Aorta (tissue), 4 donors: ENCODE results near the gene CEBPE. TPM values are rescaled to one million over a fixed set of nuclear protein-coding genes. Genes with fewer than 3 reads are reported as not detected.

Experiments
- polyA plus RNA-seq, 2 donors: library from polyadenylated mRNA; stranded (reverse); fragments of 200-250 nt; gene quantifications; one replicate each; pipeline ENCODE4 v1.2.3, GENCODE V29; 2013
- total RNA-seq, 2 donors: library from RNA; stranded (reverse); fragmentation: NEBNext Ultra II Directional; extraction: Animal tissue kit (Norgen Biotek cat#: 25700); gene quantifications; one replicate each; pipeline ENCODE4 v1.2.1, GENCODE V29; 2021
- donor health status: healthy with polysubstance abuse.
- donor health status: Bipolar disorder and iron deficiency.
- donor health status: DM: no; HTN: no; CAD: no.
- donor health status: DM: yes; HTN: yes; CAD: no.

CEBPE gene
- total and polyA plus RNA-seq, 4 donors: 0.13 to 0.33 (median 0.29) TPM; not detected in 1

Other genes with a start within 250 kb of the CEBPE start
- gene LRP10, start 247.5 kb downstream of the CEBPE start, total RNA-seq: 100 to 1,000 TPM; 161 to 187 TPM
- gene LRP10, start 247.5 kb downstream of the CEBPE start, polyA plus RNA-seq: 100 to 1,000 TPM in 1 of 2 donors, 10 to 100 TPM in 1; 53.0 to 134 TPM
- gene REM2, start 236.0 kb downstream of the CEBPE start, total RNA-seq: under 1 TPM; 0.36 to 0.75 TPM
- under 1 TPM in 1 of 2 donors, not detected in 1; 0.92 TPM for gene REM2, start 236.0 kb downstream of the CEBPE start, polyA plus RNA-seq
- gene RBM23, start 200.1 kb downstream of the CEBPE start, total RNA-seq: 10 to 100 TPM; 65.4 to 72.6 TPM
- gene RBM23, start 200.1 kb downstream of the CEBPE start, polyA plus RNA-seq: 10 to 100 TPM; 19.9 to 54.3 TPM
- 10 to 100 TPM; 32.0 to 36.5 TPM for gene PRMT5, start 189.9 kb downstream of the CEBPE start, total RNA-seq
- gene PRMT5, start 189.9 kb downstream of the CEBPE start, polyA plus RNA-seq: 10 to 100 TPM; 27.7 to 36.2 TPM
- gene HAUS4, start 162.2 kb downstream of the CEBPE start, total RNA-seq: 10 to 100 TPM; 19.7 to 33.9 TPM
- gene HAUS4, start 162.2 kb downstream of the CEBPE start, polyA plus RNA-seq: 10 to 100 TPM; 39.5 to 62.7 TPM
- 10 to 100 TPM; 12.9 to 16.2 TPM for gene AJUBA, start 136.7 kb downstream of the CEBPE start, total RNA-seq
- 1 to 10 TPM; 2.2 to 3.8 TPM for gene AJUBA, start 136.7 kb downstream of the CEBPE start, polyA plus RNA-seq
- gene C14orf93, start 109.1 kb downstream of the CEBPE start, total RNA-seq: 1 to 10 TPM; 5.5 to 8.6 TPM
- 10 to 100 TPM in 1 of 2 donors, 1 to 10 TPM in 1; 8.8 to 11.0 TPM for gene C14orf93, start 109.1 kb downstream of the CEBPE start, polyA plus RNA-seq
- 10 to 100 TPM; 67.7 to 68.4 TPM for gene PSMB5, start 84.4 kb downstream of the CEBPE start, total RNA-seq
- 100 to 1,000 TPM; 103 to 116 TPM for gene PSMB5, start 84.4 kb downstream of the CEBPE start, polyA plus RNA-seq
- not detected for gene PSMB11, start 77.0 kb downstream of the CEBPE start, total RNA-seq
- gene PSMB11, start 77.0 kb downstream of the CEBPE start, polyA plus RNA-seq: not detected
- 10 to 100 TPM in 1 of 2 donors, 1 to 10 TPM in 1; 3.4 to 11.4 TPM for gene CDH24, start 61.7 kb downstream of the CEBPE start, total RNA-seq
- 1 to 10 TPM in 1 of 2 donors, not detected in 1; 4.1 TPM for gene CDH24, start 61.7 kb downstream of the CEBPE start, polyA plus RNA-seq
- 100 to 1,000 TPM; 134 to 183 TPM for gene ACIN1, start 24.1 kb downstream of the CEBPE start, total RNA-seq
- gene ACIN1, start 24.1 kb downstream of the CEBPE start, polyA plus RNA-seq: 100 to 1,000 TPM in 1 of 2 donors, 10 to 100 TPM in 1; 34.1 to 147 TPM
- gene C14orf119, start 23.8 kb downstream of the CEBPE start, total RNA-seq: 10 to 100 TPM; 37.6 to 41.4 TPM
- 10 to 100 TPM; 27.8 to 32.2 TPM for gene C14orf119, start 23.8 kb downstream of the CEBPE start, polyA plus RNA-seq
- gene CIROP, start 14.3 kb downstream of the CEBPE start, total RNA-seq: under 1 TPM in 1 of 2 donors, not detected in 1; 0.18 TPM
- not detected for gene CIROP, start 14.3 kb downstream of the CEBPE start, polyA plus RNA-seq
- 10 to 100 TPM; 20.0 to 31.4 TPM for gene SLC7A8, start 64.4 kb upstream of the CEBPE start, total RNA-seq
- 10 to 100 TPM in 1 of 2 donors, 1 to 10 TPM in 1; 8.9 to 11.0 TPM for gene SLC7A8, start 64.4 kb upstream of the CEBPE start, polyA plus RNA-seq
- not detected for gene RNF212B, start 118.7 kb upstream of the CEBPE start, total RNA-seq
- not detected for gene RNF212B, start 118.7 kb upstream of the CEBPE start, polyA plus RNA-seq
- 10 to 100 TPM in 1 of 2 donors, 1 to 10 TPM in 1; 5.8 to 10.6 TPM for gene HOMEZ, start 166.9 kb upstream of the CEBPE start, total RNA-seq
- gene HOMEZ, start 166.9 kb upstream of the CEBPE start, polyA plus RNA-seq: 1 to 10 TPM; 1.9 to 2.9 TPM
- gene PPP1R3E, start 183.6 kb upstream of the CEBPE start, total RNA-seq: 10 to 100 TPM in 1 of 2 donors, 1 to 10 TPM in 1; 9.3 to 13.8 TPM
- 10 to 100 TPM in 1 of 2 donors, 1 to 10 TPM in 1; 4.9 to 13.3 TPM for gene PPP1R3E, start 183.6 kb upstream of the CEBPE start, polyA plus RNA-seq
- 10 to 100 TPM; 68.6 to 70.7 TPM for gene BCL2L2, start 187.6 kb upstream of the CEBPE start, total RNA-seq
- 100 to 1,000 TPM in 1 of 2 donors, 10 to 100 TPM in 1; 66.1 to 114 TPM for gene BCL2L2, start 187.6 kb upstream of the CEBPE start, polyA plus RNA-seq
- 100 to 1,000 TPM; 106 to 139 TPM for gene PABPN1, start 202.2 kb upstream of the CEBPE start, total RNA-seq
- gene PABPN1, start 202.2 kb upstream of the CEBPE start, polyA plus RNA-seq: 100 to 1,000 TPM in 1 of 2 donors, 10 to 100 TPM in 1; 57.0 to 226 TPM
- 10 to 100 TPM; 25.8 to 47.8 TPM for gene SLC22A17, start 233.6 kb upstream of the CEBPE start, total RNA-seq
- gene SLC22A17, start 233.6 kb upstream of the CEBPE start, polyA plus RNA-seq: 10 to 100 TPM in 1 of 2 donors, 1 to 10 TPM in 1; 7.5 to 85.8 TPM
- gene EFS, start 245.9 kb upstream of the CEBPE start, total RNA-seq: 10 to 100 TPM; 19.7 to 24.5 TPM
- 10 to 100 TPM in 1 of 2 donors, 1 to 10 TPM in 1; 5.5 to 36.7 TPM for gene EFS, start 245.9 kb upstream of the CEBPE start, polyA plus RNA-seq